SK-N-SH treated with all-trans-retinoic acid at 6 μM for 48 hours (cell line): Measurements from ENCODE around the gene OR2T12.
"Not testable (repeated sequence)": the region's sequence is repeated elsewhere in the genome, so short reads cannot be mapped to it uniquely, and the experiment has no call there.

Experiments used
- ATAC-seq: fragments of 200-7000 bp; cut with Tn5 transposase; 3 replicates; pipeline ENCODE4 v1.9.1; 2020; ENCODE audit warnings: mild to moderate bottlenecking, moderate library complexity
- ARNTL ChIP-seq: fragments of 450-650 bp; formaldehyde crosslinking; IDR thresholded peaks from 2 replicates; pipeline ENCODE4 v1.5.0; 2020; ENCODE audit warnings: low read depth, mild to moderate bottlenecking, moderate library complexity, borderline replicate concordance
- BACH2 ChIP-seq: fragments of 250-450 bp; sonication (Bioruptor Pico); IDR thresholded peaks from 2 replicates; pipeline ENCODE4 v1.9.0; 2021; ENCODE audit warnings: mild to moderate bottlenecking, borderline replicate concordance
- CREB5 ChIP-seq: fragments of 250-450 bp; sonication (Bioruptor Pico); IDR thresholded peaks from 2 replicates; pipeline ENCODE4 v1.5.1; 2020; ENCODE audit warnings: low read depth, mild to moderate bottlenecking, moderate library complexity
- CSDC2 ChIP-seq: fragments of 250-450 bp; sonication (Bioruptor Pico); IDR thresholded peaks from 2 replicates; pipeline ENCODE4 v1.5.0; 2020; ENCODE audit warnings: mild to moderate bottlenecking, moderate library complexity
- ESRRG ChIP-seq: fragments of 250-450 bp; sonication (Bioruptor Pico); IDR thresholded peaks from 2 replicates; pipeline ENCODE4 v1.6.1; 2021; ENCODE audit warnings: mild to moderate bottlenecking
- GLIS3 ChIP-seq: fragments of 250-450 bp; sonication (Bioruptor Pico); IDR thresholded peaks from 2 replicates; pipeline ENCODE4 v1.5.0; 2020; ENCODE audit warnings: mild to moderate bottlenecking, moderate library complexity
- ISL1 ChIP-seq: fragments of 250-450 bp; sonication (Bioruptor Pico); IDR thresholded peaks from 2 replicates; pipeline ENCODE4 v2.1.2; 2022; ENCODE audit warnings: mild to moderate bottlenecking, moderate library complexity
- OSR1 ChIP-seq: fragments of 250-450 bp; sonication (Bioruptor Pico); IDR thresholded peaks from 2 replicates; pipeline ENCODE4 v1.8.0; 2022; ENCODE audit warnings: moderate library complexity, mild to moderate bottlenecking, inconsistent platforms
- PPARA ChIP-seq: fragments of 250-450 bp; sonication (Bioruptor Pico); IDR thresholded peaks from 2 replicates; pipeline ENCODE4 v1.5.0; 2020; ENCODE audit warnings: mild to moderate bottlenecking, borderline replicate concordance
- RARB ChIP-seq: fragments of 250-450 bp; sonication (Bioruptor Pico); IDR thresholded peaks from 2 replicates; pipeline ENCODE4 v1.8.0; 2021; ENCODE audit warnings: mild to moderate bottlenecking, moderate library complexity
- SNAI2 ChIP-seq: fragments of 250-450 bp; sonication (Bioruptor Pico); IDR thresholded peaks from 2 replicates; pipeline ENCODE4 v1.5.0; 2020; ENCODE audit warnings: mild to moderate bottlenecking, moderate library complexity
- TCF4 ChIP-seq: fragments of 250-450 bp; sonication (Bioruptor Pico); IDR thresholded peaks from 2 replicates; pipeline ENCODE4 v1.8.0; 2021; ENCODE audit warnings: mild to moderate bottlenecking, moderate library complexity, borderline replicate concordance
- TOX ChIP-seq: fragments of 250-450 bp; sonication (Bioruptor Pico); IDR thresholded peaks from 2 replicates; pipeline ENCODE4 v1.8.0; 2021; ENCODE audit warnings: mild to moderate bottlenecking, moderate library complexity, borderline replicate concordance
- ZC3H10 ChIP-seq: fragments of 250-450 bp; sonication (Bioruptor Pico); IDR thresholded peaks from 2 replicates; pipeline ENCODE4 v1.5.1; 2021; ENCODE audit warnings: mild to moderate bottlenecking, moderate library complexity
- ZFP3 ChIP-seq: fragments of 250-450 bp; sonication (Bioruptor Pico); IDR thresholded peaks from 2 replicates; pipeline ENCODE4 v1.5.0; 2020; ENCODE audit warnings: mild to moderate bottlenecking, moderate library complexity
- ZFP30 ChIP-seq: fragments of 450-650 bp; formaldehyde crosslinking; IDR thresholded peaks from 2 replicates; pipeline ENCODE4 v1.5.0; 2022; ENCODE audit warnings: mild to moderate bottlenecking, moderate library complexity
- ZNF565 ChIP-seq: fragments of 450-650 bp; formaldehyde crosslinking; conservative IDR thresholded peaks from 2 replicates; pipeline ENCODE4 v1.5.0; 2020; ENCODE audit warnings: low read depth, mild to moderate bottlenecking, moderate library complexity
- ZNF70 ChIP-seq: fragments of 450-650 bp; formaldehyde crosslinking; IDR thresholded peaks from 2 replicates; pipeline ENCODE4 v1.5.0; 2020; ENCODE audit warnings: mild to moderate bottlenecking, moderate library complexity
- ZNF8 ChIP-seq: fragments of 450-650 bp; formaldehyde crosslinking; IDR thresholded peaks from 2 replicates; pipeline ENCODE4 v1.5.0; 2020; ENCODE audit warnings: mild to moderate bottlenecking, moderate library complexity
- TF ChIP-seq, protein P1 (sequence below): fragments of 250-450 bp; sonication (Bioruptor Pico); IDR thresholded peaks from 2 replicates; pipeline ENCODE4 v1.8.0; 2020; ENCODE audit warnings: mild to moderate bottlenecking, moderate library complexity, borderline replicate concordance
- TF ChIP-seq, protein P2 (sequence below): fragments of 250-450 bp; sonication (Bioruptor Pico); IDR thresholded peaks from 2 replicates; pipeline ENCODE4 v1.5.0; 2020; ENCODE audit warnings: mild to moderate bottlenecking, moderate library complexity

Gene OR2T12

GRCh38 chr1:248306103-248306502 is 2.9 kb upstream of the OR2T12 start:
- ATAC-seq = no peak

DNA sequence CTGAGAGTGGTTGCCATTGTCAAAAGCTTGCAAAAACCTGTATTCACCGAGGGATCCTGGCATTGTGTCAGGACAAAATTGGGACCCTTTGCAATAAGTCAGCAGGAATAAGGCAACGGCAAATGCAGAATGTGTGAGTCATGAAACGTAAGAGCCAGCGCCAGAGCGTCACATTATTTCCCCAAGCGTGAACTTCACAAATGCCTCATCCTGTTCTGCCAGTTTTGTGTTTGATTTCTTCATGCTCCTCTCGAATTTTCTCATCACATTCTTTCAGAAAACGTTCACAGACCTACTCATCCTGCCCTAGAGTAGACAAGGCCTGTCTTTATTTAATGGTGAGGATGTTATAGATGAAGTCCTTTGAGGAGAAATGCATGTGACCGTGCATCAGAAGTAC is 2.4 kb upstream of the OR2T12 start:
- not testable (repeated sequence) for ATAC-seq

More at GRCh38 chr1:248306103-248306502, 2.9 kb upstream of the OR2T12 start:
- TF ChIP-seq ZNF8 (CRISPR knock-in tag) = no peak
- no peak for TF ChIP-seq ARNTL (CRISPR knock-in tag)
- no peak for TF ChIP-seq ZFP3 (CRISPR knock-in tag)
- no peak for TF ChIP-seq TOX (CRISPR knock-in tag)
- no peak for TF ChIP-seq SNAI2 (CRISPR knock-in tag)
- TF ChIP-seq, protein P1, sequence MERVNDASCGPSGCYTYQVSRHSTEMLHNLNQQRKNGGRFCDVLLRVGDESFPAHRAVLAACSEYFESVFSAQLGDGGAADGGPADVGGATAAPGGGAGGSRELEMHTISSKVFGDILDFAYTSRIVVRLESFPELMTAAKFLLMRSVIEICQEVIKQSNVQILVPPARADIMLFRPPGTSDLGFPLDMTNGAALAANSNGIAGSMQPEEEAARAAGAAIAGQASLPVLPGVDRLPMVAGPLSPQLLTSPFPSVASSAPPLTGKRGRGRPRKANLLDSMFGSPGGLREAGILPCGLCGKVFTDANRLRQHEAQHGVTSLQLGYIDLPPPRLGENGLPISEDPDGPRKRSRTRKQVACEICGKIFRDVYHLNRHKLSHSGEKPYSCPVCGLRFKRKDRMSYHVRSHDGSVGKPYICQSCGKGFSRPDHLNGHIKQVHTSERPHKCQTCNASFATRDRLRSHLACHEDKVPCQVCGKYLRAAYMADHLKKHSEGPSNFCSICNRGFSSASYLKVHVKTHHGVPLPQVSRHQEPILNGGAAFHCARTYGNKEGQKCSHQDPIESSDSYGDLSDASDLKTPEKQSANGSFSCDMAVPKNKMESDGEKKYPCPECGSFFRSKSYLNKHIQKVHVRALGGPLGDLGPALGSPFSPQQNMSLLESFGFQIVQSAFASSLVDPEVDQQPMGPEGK (CRISPR knock-in tag) = no peak
- no peak for TF ChIP-seq OSR1 (CRISPR knock-in tag)
- TF ChIP-seq, protein P2, sequence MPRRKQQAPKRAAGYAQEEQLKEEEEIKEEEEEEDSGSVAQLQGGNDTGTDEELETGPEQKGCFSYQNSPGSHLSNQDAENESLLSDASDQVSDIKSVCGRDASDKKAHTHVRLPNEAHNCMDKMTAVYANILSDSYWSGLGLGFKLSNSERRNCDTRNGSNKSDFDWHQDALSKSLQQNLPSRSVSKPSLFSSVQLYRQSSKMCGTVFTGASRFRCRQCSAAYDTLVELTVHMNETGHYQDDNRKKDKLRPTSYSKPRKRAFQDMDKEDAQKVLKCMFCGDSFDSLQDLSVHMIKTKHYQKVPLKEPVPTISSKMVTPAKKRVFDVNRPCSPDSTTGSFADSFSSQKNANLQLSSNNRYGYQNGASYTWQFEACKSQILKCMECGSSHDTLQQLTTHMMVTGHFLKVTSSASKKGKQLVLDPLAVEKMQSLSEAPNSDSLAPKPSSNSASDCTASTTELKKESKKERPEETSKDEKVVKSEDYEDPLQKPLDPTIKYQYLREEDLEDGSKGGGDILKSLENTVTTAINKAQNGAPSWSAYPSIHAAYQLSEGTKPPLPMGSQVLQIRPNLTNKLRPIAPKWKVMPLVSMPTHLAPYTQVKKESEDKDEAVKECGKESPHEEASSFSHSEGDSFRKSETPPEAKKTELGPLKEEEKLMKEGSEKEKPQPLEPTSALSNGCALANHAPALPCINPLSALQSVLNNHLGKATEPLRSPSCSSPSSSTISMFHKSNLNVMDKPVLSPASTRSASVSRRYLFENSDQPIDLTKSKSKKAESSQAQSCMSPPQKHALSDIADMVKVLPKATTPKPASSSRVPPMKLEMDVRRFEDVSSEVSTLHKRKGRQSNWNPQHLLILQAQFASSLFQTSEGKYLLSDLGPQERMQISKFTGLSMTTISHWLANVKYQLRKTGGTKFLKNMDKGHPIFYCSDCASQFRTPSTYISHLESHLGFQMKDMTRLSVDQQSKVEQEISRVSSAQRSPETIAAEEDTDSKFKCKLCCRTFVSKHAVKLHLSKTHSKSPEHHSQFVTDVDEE (CRISPR knock-in tag) = no peak
- TF ChIP-seq ZNF70 (CRISPR knock-in tag) = no peak
- no peak for TF ChIP-seq ISL1 (CRISPR knock-in tag)
- no peak for TF ChIP-seq ZFP30 (CRISPR knock-in tag)
- no peak for TF ChIP-seq CREB5 (CRISPR knock-in tag)
- TF ChIP-seq ESRRG (CRISPR knock-in tag) = no peak
- TF ChIP-seq ZC3H10 = no peak
- TF ChIP-seq ZNF565 (CRISPR knock-in tag) = no peak
- TF ChIP-seq BACH2 (CRISPR knock-in tag) = no peak
- no peak for TF ChIP-seq CSDC2 (CRISPR knock-in tag)
- no peak for TF ChIP-seq GLIS3 (CRISPR knock-in tag)
- TF ChIP-seq RARB (CRISPR knock-in tag) = no peak

GRCh38 chr1:248288391-248288790 is 14.8 kb downstream of the OR2T12 start:
- no peak for TF ChIP-seq ESRRG (CRISPR knock-in tag)
- TF ChIP-seq ZNF8 (CRISPR knock-in tag) = no peak
- no peak for TF ChIP-seq TCF4 (CRISPR knock-in tag)
- no peak for TF ChIP-seq ARNTL (CRISPR knock-in tag)
- no peak for ATAC-seq

DNA sequence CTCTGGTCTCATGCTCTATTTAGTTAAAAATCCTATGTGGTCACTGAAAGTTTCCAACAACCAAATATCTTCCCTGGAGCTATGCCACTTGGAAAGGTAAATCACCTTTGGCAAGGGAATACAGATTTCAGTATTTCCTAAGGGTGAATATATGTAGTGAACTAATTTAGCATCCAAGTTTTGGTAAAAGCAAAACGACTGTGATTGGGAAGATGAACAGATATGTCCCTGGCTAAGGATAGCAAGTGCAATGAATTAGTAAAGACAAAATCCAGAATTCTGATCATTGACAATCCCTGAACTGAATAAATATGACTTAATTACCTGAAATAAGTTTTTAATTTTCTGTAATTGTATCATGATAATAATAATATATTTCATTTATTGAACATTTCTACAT is 25.3 kb downstream of the OR2T12 start, which contains the start of gene OR2T33:
OR2T33 (minus strand) TSS at position 101 of the 400 bp plus-strand sequence. CDS start 4,162 bp downstream, outside the sequence.
- TF ChIP-seq ZC3H10 (no peak), BACH2 (CRISPR knock-in tag) (no peak), GLIS3 (CRISPR knock-in tag) (no peak), ZFP3 (CRISPR knock-in tag) (no peak), ZFP30 (CRISPR knock-in tag) (no peak), TCF4 (CRISPR knock-in tag) (no peak), CREB5 (CRISPR knock-in tag) (no peak), SNAI2 (CRISPR knock-in tag) (no peak), PPARA (CRISPR knock-in tag) (no peak), ZNF565 (CRISPR knock-in tag) (no peak), ESRRG (CRISPR knock-in tag) (no peak), ARNTL (CRISPR knock-in tag) (no peak), TOX (CRISPR knock-in tag) (no peak), OSR1 (CRISPR knock-in tag) (no peak)
- TF ChIP-seq, protein P2 (CRISPR knock-in tag) = no peak
- TF ChIP-seq, protein P1 (CRISPR knock-in tag) = no peak
- ATAC-seq = no peak

DNA sequence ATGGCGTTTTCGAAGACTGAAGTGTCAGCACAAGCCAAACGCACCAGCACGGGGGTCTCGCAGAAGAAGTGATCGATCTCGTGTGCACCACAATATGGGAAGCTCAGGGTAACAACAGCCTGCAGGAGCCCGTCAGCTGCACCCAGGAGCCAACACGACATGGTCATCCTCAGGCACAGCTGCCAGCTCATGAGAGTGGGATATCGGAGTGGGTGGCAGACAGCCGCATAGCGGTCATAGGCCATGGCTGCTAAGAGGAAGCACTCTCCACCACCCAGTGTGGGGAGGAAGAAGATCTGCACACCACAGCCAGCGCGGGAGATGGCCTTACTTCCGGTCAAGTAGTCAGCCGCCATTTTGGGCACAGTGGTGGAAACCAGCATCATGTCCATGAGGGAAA is 30.0 kb downstream of the OR2T12 start:
- not testable (repeated sequence) for ATAC-seq
